ENCODE measurements around the gene GNAQ.

GNAQ gene

GRCh38 chr9:78031893-78032729 is 500 bp upstream of the GNAQ start:
- DNase-seq (ENCODE audit: low spot score): peak; percentile 72

- DNase-seq (ENCODE audit: low spot score): peak; percentile 51
Measured at GRCh38 chr9:78030553-78031443, 813 bp downstream of the GNAQ start.

- peak; percentile 15 for DNase-seq (ENCODE audit: low spot score)
Measured at GRCh38 chr9:78030296-78030552, 1.4 kb downstream of the GNAQ start.

GRCh38 chr9:78029551-78030295 is 1.9 kb downstream of the GNAQ start:
- DNase-seq (ENCODE audit: low spot score): peak; percentile 36

- DNase-seq (ENCODE audit: low spot score): no peak
Measured at GRCh38 chr9:78028926-78029325, 2.7 kb downstream of the GNAQ start.

- no peak for DNase-seq (ENCODE audit: low spot score)
Measured at GRCh38 chr9:78026947-78027346, 4.7 kb downstream of the GNAQ start.

GRCh38 chr9:78026416-78026815 is 5.2 kb downstream of the GNAQ start:
- DNase-seq (ENCODE audit: low spot score): no peak

- DNase-seq (ENCODE audit: low spot score): no peak
Measured at GRCh38 chr9:78025186-78025585, 6.4 kb downstream of the GNAQ start.

- DNase-seq (ENCODE audit: low spot score): no peak
Measured at GRCh38 chr9:78023003-78023741, 8.4 kb downstream of the GNAQ start.

- DNase-seq (ENCODE audit: low spot score): no peak
Measured at GRCh38 chr9:78021697-78022096, 9.9 kb downstream of the GNAQ start.

GRCh38 chr9:78017190-78017693 is 14.4 kb downstream of the GNAQ start:
- no peak for DNase-seq (ENCODE audit: low spot score)

GRCh38 chr9:78015241-78015640 is 16.4 kb downstream of the GNAQ start:
- no peak for DNase-seq (ENCODE audit: low spot score)

- no peak for DNase-seq (ENCODE audit: low spot score)
Measured at GRCh38 chr9:78014776-78015175, 16.8 kb downstream of the GNAQ start.

- no peak for DNase-seq (ENCODE audit: low spot score)
Measured at GRCh38 chr9:78013934-78014333, 17.7 kb downstream of the GNAQ start.

- no peak for DNase-seq (ENCODE audit: low spot score)
Measured at GRCh38 chr9:78011049-78011448, 20.6 kb downstream of the GNAQ start.

GRCh38 chr9:78010445-78010844 is 21.2 kb downstream of the GNAQ start:
- peak; percentile 24 for DNase-seq (ENCODE audit: low spot score)

- no peak for DNase-seq (ENCODE audit: low spot score)
Measured at GRCh38 chr9:78009186-78009585, 22.4 kb downstream of the GNAQ start.

GRCh38 chr9:78006734-78007133 is 24.9 kb downstream of the GNAQ start:
- no peak for DNase-seq (ENCODE audit: low spot score)

- no peak for DNase-seq (ENCODE audit: low spot score)
Measured at GRCh38 chr9:78005231-78006002, 26.2 kb downstream of the GNAQ start.

- DNase-seq (ENCODE audit: low spot score): no peak
Measured at GRCh38 chr9:78004478-78005229, 27.0 kb downstream of the GNAQ start.

All from CD4-positive, alpha-beta T cell treated with Interleukin-6 at 100 ng/mL for 8 hours (primary cell).